Nephron progenitor cell (in vitro differentiated cells): ENCODE results near the gene ETFA.
"Not testable (repeated sequence)": the region's sequence is repeated elsewhere in the genome, so short reads cannot be mapped to it uniquely, and the experiment has no call there.

Experiments used
- DNase-seq: peaks from one replicate; pipeline ENCODE4 v3.0.0; 2021
- H3K27ac Mint-ChIP-seq: 2 replicates; pipeline ENCODE4 v1.8.0; 2021; ENCODE audit warnings: mild to moderate bottlenecking, moderate library complexity, mixed read lengths
- H3K27me3 Mint-ChIP-seq: 2 replicates; pipeline ENCODE4 v1.8.0; 2021; ENCODE audit warnings: mild to moderate bottlenecking, low read depth, mixed read lengths; ENCODE audit not compliant: poor library complexity
- H3K36me3 Mint-ChIP-seq: 2 replicates; pipeline ENCODE4 v1.8.0; 2021; ENCODE audit warnings: low read depth, mixed read lengths
- H3K4me1 Mint-ChIP-seq: 2 replicates; pipeline ENCODE4 v1.8.0; 2021; ENCODE audit warnings: mixed read lengths
- H3K4me3 Mint-ChIP-seq: 2 replicates; pipeline ENCODE4 v1.8.0; 2021; ENCODE audit warnings: mild to moderate bottlenecking, moderate library complexity, mixed read lengths
- H3K9me3 Mint-ChIP-seq: 2 replicates; pipeline ENCODE4 v1.8.0; 2021; ENCODE audit warnings: mild to moderate bottlenecking, moderate library complexity, mixed read lengths
- TF ChIP-seq, protein P1 (sequence below): fragments of 200-600 bp; sonication (generic); IDR thresholded peaks from 2 replicates; pipeline ENCODE4 v1.5.0; 2021; ENCODE audit warnings: antibody characterized with exemption

The ETFA gene

DNA sequence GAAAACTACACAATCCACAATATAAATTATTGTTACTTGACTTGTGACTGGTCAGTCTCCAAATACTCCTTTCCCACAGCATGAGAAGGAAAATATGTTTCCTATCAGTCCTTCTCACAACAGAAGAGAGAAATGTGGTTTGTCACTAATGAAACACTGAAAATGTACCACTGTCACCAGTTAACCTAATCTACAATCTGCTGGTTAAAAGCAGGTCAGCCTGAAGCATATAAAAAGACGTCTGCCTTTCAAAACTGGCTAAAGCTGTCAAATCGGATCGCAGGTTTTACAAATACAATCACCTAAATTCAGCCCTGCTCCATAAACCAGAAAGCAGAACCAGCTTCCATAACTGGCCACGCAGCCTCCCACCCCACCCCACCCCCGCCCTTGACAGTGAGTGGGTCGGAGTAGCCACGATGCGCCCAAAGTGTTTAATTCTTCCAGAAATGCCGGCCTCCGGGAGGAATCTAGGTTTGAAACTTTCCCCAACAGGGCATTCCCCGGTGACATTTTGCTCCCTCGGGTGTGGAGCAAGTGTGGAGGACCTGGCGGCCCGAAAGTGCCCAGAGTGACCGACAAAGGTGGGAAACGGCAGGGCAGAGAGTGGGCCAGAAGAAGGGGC lies 682 bp downstream of the ETFA start:
- DNase-seq: peak; percentile 37
- no peaks in the 10 kb centered on the region for H3K27me3 Mint-ChIP-seq
- TF ChIP-seq, protein P1, sequence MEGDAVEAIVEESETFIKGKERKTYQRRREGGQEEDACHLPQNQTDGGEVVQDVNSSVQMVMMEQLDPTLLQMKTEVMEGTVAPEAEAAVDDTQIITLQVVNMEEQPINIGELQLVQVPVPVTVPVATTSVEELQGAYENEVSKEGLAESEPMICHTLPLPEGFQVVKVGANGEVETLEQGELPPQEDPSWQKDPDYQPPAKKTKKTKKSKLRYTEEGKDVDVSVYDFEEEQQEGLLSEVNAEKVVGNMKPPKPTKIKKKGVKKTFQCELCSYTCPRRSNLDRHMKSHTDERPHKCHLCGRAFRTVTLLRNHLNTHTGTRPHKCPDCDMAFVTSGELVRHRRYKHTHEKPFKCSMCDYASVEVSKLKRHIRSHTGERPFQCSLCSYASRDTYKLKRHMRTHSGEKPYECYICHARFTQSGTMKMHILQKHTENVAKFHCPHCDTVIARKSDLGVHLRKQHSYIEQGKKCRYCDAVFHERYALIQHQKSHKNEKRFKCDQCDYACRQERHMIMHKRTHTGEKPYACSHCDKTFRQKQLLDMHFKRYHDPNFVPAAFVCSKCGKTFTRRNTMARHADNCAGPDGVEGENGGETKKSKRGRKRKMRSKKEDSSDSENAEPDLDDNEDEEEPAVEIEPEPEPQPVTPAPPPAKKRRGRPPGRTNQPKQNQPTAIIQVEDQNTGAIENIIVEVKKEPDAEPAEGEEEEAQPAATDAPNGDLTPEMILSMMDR: no peak
- peaks cover 31% of the 10 kb centered on the region for H3K36me3 Mint-ChIP-seq
- peaks cover 3% of the 10 kb centered on the region for H3K9me3 Mint-ChIP-seq
- H3K27ac Mint-ChIP-seq: no peak overlapping the region
- H3K4me3 Mint-ChIP-seq: peak overlapping the region; percentile 89
- H3K4me1 Mint-ChIP-seq: peaks cover 40% of the 10 kb centered on the region

DNA sequence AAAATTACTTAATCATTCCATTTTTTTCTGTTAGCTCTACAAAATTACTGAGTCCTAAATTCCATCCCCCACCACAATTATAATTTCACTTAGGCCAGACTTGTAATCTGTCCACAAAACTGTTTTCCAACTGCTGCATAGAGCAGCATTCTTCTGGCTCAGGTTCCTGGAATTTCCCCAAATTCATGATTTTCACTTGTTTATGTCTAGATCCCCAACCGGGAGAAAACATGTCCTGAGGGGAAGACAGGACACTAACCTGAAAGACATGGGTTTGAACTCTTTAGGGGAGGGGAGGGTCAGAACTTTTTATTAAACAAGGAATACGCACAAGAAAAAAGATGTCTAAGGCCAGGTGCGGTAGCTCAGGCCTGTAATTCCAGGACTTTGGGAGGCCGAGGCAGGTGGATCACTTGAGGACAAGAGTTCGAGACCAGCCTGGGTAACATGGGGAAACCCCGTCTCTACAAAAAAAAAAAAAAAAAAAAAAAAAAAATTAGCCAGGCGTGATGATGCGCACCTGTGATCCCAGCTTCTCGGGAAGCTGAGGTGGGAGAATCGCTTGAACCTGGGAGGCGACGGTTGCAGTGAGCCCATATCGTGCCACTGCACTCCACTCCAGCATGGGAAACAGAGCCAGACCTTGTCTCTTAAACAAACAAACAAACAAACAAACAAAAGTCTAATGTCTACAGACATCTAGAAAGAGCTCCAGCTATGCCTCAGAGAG lies 1.5 kb downstream of the ETFA start:
- peaks cover 8% of the 10 kb centered on the region for H3K9me3 Mint-ChIP-seq
- H3K4me3 Mint-ChIP-seq: peak overlapping the region; percentile 89
- peaks cover 39% of the 10 kb centered on the region for H3K36me3 Mint-ChIP-seq
- H3K27ac Mint-ChIP-seq: peak overlapping the region; percentile 90
- no peak for DNase-seq
- no peaks in the 10 kb centered on the region for H3K27me3 Mint-ChIP-seq
- TF ChIP-seq, protein P1: no peak
- H3K4me1 Mint-ChIP-seq: peaks cover 40% of the 10 kb centered on the region

DNA sequence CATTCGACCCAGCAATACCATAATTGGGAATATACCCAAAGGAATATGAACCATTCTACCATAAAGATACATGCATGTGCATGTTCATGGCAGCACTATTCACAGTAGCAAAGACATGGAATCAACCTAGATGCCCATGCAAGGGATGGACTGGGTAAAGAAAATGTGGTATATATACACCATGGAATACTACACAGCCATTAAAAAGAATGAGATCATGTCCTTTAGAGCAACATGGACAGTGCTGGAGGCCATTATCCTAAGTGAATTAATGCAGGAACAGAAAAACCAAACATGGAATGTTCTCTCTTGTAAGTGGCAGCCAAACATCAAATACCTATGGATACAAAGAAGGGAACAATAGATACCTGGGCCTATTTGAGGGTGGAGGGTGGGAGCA lies 7.4 kb downstream of the ETFA start:
- Mint-ChIP-seq H3K9me3 (peaks cover 14% of the 10 kb centered on the region), H3K4me3 (no peak overlapping the region), H3K27ac (no peak overlapping the region), H3K36me3 (peaks cover 46% of the 10 kb centered on the region), H3K4me1 (peaks cover 5% of the 10 kb centered on the region), H3K27me3 (peaks cover 4% of the 10 kb centered on the region)
- DNase-seq: no peak
- TF ChIP-seq, protein P1: no peak

DNA sequence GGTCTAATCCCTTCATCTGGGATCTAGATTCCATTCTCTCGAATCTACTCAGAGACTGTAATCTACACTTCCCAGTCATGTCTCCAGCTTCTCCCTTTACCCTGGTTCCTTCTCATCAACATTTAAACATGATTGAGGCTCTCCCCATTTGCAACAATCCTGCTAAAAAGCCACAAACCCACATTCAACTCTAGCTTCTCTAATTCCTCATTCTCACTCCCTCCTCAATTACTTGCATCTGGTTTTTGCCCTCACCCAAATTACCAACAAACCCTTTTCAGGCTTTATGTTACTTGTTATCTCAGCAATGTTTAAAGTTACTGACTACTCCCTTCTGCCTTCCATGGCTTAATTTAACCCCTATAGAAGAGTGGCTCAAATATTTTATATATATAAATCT lies 11.5 kb downstream of the ETFA start:
- Mint-ChIP-seq H3K4me3 (no peak overlapping the region), H3K27ac (no peak overlapping the region), H3K9me3 (peaks cover 8% of the 10 kb centered on the region), H3K27me3 (peaks cover 4% of the 10 kb centered on the region), H3K4me1 (no peaks in the 10 kb centered on the region), H3K36me3 (peaks cover 16% of the 10 kb centered on the region)
- DNase-seq: no peak
- TF ChIP-seq, protein P1: no peak

DNA sequence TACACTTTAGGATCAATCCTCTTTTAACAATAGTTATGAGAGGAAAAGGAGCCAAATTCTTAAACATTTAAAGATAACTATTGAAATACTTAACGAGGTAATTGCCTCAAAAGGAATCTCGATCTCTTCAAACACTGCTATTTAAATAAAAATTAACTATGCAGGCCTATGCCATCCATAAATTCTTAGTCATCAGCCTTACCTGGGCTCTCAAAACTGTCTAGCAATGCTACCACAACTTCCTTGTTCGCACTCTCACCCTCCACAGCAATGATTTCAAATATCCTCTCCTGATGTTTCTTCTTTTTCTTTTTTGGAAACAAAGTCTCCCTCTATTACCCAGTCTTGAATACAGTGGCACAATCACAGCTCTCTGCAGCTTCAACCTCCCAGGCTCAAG lies 12.3 kb downstream of the ETFA start:
- TF ChIP-seq, protein P1: no peak
- no peak overlapping the region for H3K27ac Mint-ChIP-seq
- peaks cover 2% of the 10 kb centered on the region for H3K9me3 Mint-ChIP-seq
- H3K27me3 Mint-ChIP-seq: peaks cover 4% of the 10 kb centered on the region
- DNase-seq: no peak
- H3K36me3 Mint-ChIP-seq: peaks cover 13% of the 10 kb centered on the region
- no peaks in the 10 kb centered on the region for H3K4me1 Mint-ChIP-seq
- H3K4me3 Mint-ChIP-seq: no peak overlapping the region

DNA sequence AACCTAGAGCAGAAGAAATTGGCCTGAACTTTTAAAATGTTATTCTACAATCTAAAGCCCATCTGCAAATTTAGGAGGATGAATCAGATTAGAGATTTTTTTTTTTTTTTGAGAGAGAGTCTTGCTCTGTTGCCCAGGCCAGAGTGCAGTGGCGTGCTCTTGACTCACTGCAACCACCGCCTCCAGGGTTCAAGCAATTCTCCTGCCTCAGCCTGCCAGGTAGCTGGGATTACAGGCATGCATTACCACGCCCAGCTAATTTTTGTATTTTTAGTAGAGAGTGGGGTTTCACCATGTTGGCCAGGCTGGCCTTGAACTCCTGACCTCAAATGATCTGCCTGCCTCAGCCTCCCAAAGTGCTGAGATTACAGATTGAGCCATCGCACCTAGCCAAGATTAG lies 13.3 kb downstream of the ETFA start:
- not testable (repeated sequence) for H3K27ac Mint-ChIP-seq, DNase-seq, H3K4me1 Mint-ChIP-seq, H3K27me3 Mint-ChIP-seq, H3K4me3 Mint-ChIP-seq, H3K9me3 Mint-ChIP-seq
- H3K36me3 Mint-ChIP-seq: peaks cover 14% of the 10 kb centered on the region
